Gastroesophageal sphincter (tissue), 3 donors: ENCODE data around the gene SH3TC2.

Source experiments
- CTCF ChIP-seq, 4 experiments: fragments of 200-600 bp in 2 of 4; fragments of 450-650 bp in 2 of 4; sonication (generic) in 1 of 4; IDR thresholded peaks; one replicate each; pipeline ENCODE4 v1.5.1; 2017 to 2019; ENCODE audit warnings: antibody characterized with exemption in 4 of 4, mild to moderate bottlenecking in 2 of 4, moderate library complexity in 2 of 4
- POLR2AphosphoS5 ChIP-seq: sonication (generic); formaldehyde crosslinking; IDR thresholded peaks from one replicate; pipeline ENCODE4 v1.6.1; 2017; ENCODE audit warnings: antibody characterized with exemption

DNA sequence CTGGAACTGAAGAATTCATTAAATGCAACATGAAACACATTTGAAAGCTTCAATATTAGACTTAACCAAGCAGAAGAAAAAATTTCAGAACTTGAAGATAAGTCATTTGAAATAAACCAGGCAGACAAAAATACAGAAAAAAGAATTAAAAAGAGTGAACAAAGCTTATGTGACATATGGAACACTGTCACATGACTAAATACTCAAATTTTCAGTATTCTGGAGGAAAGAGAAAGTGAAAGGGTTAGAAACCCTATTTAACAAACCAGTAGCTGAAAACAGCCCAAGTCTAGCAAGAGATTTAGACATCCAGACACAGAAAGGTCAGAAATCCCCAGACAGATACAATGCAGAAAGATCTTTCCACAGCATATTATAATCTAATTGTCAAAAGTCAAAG is 37.1 kb upstream of the SH3TC2 start:
- no peak for TF ChIP-seq POLR2AphosphoS5
- TF ChIP-seq CTCF (IDR thresholded peaks at IDR 0.05): no peak
